Measurements from ENCODE around the gene ATP10A.

The ATP10A gene

DNA sequence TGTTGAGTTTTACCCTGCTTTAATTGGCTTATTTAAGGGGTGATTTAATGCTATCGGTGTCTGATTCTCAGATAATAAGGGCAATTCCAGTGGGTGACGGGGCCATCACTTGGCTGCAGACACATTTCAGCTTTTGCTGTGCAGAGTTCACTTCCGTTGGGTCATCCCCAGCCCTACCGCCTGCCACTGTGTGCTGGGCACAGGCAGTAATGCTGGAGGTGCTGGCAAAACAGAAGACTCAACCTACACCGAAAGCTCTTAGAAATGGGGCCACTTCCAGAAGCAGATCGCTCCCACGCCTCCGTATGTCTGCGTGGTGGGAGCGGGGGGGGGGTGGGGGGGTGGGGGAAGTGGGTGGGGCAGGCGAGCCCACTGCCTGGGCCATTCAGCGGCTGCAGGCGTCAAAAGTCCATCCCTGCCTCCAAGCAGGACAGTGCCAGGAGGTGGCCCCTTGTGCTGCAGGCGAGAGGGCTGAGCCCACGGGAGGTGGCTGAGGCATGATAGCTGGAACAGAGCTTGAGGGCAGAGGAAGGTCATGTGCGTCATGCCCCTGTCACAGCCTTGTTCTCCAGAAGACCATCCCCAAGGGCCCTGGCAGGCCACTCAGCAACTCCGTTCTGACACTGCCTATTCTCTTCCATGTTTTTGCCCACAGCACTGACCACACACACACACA, 128.3 kb downstream of the ATP10A start:
- no peak for DNase-seq

DNA sequence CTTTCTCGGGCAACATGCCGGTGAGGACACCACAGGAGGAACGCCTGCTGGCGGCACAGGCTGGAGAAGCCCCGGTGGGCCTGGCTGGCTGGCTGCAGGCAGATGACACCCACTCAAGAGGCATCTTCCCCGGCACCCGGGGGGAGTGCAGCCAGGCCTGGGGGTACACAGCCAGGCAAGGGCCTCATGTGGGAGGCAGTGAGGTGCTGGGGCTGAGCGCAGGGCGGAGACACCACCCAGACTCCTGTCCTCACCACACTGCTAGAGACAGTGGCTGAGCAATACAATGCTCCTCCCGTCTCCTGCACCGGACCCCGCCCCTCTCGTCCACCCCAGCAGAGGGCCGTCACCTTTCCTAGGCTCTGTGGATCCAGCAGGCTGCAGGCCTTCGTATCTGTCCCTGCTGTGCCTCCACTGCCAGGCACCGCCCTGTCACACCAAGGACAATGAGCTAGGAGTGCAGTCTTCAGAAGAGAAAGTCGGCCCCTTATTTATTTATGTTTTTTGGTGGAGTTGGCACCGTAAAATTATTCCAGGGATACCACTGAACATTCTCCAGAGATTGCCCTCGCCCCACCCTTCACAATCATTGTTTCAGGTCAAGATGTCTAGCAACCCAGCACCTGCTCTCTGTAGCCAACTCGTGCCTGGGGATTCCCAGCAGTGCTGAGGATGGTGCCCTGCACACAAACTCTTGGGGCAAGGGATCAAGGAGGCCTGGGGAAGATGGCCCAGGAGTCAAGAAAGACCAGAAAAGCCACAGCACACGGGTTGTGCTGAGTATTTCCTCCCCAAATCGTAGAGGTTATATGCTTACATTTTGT, 129.1 kb downstream of the ATP10A start:
- no peak for DNase-seq

DNA sequence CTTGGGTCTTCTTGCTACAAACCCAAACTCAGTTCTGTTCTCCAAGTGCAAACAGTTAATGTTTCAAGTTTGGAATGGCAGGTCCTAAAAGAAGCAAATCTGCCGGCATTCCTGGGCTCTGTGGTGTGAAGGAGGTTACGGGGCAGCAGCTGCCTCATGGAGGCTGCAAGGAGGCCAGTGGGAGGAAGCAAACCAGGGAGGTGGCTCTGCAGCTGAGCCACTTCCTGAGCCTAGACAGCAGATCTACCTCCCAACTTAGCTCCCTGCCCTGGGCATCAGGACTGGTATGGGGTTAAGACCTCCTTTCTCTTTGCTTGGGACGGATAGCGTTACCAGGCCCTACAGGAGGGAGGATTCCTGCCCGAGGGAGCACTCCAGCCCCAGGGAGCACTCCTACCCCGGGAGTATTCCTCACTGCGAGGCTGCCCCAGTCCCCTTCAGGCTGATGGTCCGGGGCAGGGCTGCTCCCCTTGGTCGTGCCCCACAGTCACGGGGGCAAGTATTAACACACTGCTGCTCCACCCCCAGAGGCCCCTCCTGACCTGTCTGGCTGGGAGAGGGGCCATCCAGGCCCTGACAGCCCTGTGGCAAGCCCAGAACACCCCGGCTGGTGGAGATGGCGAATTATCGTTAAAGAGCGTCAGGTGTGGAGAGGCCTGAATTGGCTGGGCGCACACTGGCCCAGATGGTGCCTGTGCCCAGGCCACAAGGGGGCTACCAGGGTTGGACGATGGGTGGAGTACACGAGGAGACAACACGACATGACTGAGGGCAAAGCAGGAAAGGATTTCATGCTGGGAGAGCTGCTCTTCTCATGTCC, 129.9 kb downstream of the ATP10A start:
- no peak for DNase-seq

DNA sequence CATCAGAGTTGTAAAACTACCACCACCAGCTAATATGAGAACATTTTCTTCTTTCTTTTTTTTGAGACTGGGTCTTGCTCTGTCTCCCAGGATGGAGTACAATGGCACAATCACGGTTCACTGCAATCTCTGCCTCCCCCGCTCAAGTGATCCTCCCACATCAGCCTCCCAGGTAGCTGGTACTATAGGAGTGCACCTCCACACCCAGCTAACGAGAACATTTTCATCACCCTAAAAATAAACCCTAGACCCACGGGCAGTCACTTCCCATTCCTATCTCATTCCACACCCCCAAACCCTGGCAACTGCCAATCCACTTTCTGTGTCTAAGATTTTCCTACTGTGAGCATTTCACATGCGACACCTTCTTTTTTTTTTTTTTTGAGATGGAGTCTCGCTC, 130.9 kb downstream of the ATP10A start:
- DNase-seq: no peak

DNA sequence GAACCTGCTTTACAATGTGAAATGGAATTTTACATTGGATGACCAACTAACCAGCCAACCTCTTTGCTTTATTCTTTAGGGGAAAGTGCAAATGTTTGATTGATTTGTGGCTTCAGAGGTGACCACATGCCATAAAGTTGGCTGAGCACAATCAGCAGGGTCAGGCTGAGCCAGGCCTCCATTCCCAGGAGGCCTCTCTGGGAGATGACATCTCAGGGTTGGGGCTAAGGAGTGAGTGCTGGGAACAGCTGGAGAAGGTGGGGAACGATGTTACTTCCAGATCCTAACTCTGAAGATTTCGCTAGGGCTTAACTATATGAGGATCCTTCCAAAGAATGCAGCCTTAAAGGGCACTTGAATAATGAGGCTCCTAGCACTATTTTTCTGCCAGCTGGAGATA, 131.7 kb downstream of the ATP10A start:
- DNase-seq: no peak

DNA sequence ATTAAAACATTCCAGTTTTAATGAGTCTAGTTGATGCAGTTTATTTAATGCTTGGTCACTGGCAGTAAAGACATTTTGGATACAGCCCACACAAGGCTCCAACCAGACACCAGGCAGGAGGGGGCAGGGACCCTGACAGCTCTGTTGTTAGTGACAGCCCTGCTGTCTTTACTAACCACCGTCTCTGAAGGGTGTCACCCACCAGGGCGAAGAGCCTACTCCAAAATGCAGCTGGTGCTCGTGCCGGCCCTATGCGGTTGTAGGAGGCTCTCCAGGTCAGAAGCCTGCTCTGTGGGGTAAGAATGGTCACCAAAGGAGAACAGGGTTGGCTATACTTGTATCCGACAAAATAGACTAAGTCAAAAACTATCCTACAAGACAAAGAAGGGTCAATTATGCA, 132.2 kb downstream of the ATP10A start:
- no peak for DNase-seq

DNA sequence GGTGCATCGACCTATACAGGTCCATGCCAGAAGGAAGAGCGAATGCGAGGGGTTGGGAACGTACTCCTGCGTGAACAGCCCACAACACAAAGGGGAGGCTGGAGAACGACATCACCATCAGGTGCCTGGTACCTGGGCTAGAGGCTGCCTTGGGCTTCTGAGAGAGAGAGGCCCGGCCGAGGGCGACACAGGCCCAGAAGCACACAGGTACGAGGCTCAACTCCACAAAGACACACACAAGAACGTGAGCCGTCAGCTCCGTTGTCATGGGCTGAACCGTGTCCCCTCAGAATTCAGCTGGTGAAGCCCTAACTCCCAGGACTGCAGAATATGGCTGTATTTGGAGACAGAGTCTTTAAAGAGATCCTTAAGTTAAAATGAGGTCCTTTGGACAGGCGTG, 134.3 kb downstream of the ATP10A start:
- no peak for DNase-seq

DNA sequence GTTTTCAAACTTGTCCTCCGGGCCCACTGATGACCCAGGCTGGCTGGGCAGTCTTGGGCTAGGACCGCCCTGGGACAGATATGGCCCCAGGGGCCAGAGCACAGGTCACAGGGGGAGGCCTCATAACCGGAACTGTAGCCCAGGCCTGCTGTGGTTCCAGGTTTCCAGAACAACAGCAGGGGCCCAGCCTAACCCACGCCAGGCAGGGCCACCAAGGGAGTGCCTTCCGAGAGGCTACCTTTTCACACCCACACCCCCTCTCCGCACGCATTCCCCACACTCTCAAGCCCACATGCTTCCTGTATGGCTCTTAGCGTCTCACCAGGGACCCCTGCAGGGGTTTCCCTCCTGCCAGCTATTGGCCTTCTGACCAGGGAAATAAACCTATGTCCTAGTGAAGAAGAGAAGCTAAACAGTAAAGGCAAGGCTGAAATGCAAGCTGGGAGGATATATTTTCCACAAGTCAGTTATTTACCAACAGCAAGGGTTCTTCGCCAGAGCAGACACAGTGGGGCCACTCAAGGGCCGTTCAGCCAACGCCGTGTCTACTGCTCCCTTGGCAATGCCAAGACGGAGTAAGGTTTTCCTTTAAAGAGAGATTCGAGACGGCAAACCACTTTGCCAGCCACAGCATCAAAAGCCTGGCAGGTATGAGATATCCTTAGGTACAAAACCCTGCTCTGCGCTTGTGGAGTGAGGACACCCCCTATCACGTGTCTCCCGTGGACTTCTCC, 135.1 kb downstream of the ATP10A start:
- no peak for DNase-seq

DNA sequence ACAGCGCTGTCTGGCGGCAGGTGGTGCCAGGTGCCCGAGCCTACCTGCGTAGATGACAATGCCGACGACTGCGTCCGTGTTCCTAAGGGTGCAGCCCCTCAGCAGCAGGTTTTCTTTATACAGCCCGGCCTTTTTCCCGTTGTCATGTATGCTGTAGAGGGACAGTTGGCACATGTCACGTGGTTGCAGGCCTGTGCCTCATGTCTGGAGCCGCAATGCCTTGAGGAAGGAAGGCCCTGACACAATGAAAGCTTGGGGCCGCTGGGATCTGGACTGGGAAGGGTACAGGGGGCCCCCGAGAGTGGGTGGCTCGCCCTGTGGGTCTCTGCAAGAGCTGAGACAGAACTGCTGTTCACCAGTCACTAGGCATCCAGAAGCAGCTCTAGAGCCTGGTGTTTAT, 136.0 kb downstream of the ATP10A start:
- DNase-seq: no peak

DNA sequence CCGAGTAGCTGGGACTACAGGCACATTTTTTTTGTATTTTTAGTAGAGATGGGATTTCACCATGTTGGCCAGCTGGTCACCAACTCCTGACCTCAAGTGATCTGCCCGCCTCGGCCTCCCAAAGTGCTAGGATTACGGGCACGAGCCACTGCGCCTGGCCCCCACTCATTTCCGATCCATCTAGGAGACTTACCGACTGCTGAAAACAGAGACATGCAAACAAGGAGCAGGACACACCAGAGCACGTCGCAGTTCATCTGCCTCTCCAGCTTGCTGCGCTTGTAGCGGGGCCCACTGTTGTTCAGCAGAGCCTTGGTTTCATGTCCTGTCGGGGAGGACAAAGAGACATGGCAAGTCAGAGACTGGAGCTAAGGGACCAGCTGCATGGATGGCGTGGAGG, 137.4 kb downstream of the ATP10A start:
- no peak for DNase-seq

DNA sequence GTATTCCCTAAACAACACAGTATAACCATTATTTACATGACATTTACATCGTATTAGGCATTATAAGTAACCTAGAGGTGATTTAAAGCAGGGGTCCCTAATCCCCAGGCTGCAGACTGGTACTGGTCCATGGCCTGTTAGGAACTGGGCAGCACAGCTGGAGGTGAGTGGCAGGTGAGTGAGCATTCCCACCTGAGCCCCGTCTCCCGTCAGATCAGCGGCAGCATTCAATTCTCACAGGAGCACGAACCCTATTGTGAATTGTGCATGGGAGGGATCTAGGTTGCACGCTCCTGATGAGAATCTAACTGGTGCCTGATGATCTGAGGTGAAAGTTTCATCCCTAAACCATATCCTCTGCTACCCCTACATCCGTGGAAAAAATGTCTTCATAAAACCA, 138.2 kb downstream of the ATP10A start:
- no peak for DNase-seq

DNA sequence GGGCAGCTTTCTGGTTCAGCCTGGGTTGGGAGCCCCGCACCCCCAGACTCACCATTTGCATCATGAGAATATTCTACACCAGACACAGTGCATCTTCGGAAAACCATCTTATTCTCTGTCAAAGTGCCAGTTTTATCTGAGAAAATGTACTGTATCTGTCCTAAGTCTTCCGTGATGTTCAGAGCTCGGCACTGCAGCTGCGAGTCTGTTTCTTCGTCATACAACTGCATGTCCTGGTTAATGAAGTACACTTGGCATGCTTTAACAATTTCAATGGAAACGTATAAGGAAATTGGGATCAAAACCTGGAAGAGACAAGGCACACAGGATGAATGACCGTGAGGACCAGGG, 141.5 kb downstream of the ATP10A start:
- DNase-seq: no peak

DNA sequence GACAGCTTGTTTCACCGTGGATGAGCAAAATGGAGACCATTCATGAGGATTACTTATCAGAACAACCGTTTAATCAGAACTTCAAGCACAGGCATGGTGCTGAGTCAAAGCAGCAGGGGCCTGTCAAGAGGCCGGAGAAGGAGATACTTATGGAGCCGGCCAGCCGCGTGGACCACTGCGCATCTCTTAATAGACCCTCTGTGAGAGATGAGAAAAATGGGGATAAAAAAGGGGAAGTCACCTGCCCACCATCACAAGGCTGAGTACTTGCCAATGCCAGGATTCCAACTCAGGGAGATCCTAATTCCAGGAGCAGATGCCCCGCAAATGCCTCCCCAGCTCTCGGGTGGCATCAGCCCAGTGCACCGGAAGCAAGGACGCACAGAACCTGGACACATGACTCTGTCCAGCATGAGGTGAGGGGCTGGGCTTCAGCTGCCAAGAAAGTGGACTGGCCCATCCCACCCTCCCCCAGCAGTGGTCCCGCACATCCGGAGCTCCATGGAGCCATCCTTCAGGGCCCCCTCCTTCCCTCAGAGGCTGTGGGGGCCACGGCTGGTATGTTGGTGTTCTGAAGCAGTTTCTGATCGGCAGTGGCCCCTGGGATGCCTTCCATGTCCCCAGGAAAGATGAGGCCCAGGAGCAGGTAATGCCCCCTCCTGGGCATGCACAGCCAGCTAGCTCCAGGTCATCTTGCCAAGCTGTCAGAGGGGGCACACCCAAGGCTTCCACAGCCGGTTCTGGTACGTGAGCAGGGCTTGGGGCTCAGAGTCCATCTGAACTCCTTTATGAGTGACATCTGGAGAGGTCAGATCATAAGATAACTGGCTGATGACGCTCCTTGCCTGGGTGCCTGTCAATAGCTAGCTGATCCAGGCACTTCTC, 143.8 kb downstream of the ATP10A start:
- no peak for DNase-seq

DNA sequence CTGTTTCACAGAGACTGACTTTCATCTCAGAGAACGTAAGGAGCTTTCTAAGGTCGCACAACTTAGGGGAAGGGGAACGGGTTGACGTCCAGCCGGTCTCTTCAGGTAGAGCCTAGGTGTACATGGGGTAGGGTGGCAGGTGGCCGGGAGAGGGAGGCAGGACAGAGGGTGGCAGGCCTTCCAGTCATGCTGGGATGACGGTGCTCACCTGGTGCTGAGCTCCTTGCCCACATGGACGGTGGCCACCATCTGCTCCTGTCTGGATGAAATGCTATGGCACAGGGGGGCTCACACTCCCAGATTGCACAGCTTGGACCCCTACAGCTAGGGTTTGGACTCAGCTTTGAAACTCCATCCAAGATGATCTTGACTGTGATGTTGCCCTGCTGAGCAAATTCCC, 144.5 kb downstream of the ATP10A start:
- no peak for DNase-seq

DNA sequence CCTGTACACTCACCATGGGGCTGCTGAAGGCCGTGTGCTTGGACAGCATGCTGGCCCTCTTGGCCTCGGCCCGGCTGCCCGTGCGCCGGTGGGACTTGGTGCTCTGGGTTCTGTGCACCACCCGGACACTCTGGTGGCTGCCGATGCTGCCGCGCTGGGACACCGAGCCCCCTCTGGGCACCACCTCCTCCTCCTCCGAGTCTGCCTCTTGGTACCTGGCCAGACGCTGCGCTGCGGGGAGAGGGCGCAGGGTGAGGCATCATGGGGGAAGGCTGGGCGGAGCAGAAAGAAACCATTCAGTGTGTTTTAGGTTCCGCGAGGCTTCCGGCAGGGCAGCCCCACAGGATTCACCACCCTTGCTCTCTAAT, 145.0 kb downstream of the ATP10A start:
- no peak for DNase-seq

DNA sequence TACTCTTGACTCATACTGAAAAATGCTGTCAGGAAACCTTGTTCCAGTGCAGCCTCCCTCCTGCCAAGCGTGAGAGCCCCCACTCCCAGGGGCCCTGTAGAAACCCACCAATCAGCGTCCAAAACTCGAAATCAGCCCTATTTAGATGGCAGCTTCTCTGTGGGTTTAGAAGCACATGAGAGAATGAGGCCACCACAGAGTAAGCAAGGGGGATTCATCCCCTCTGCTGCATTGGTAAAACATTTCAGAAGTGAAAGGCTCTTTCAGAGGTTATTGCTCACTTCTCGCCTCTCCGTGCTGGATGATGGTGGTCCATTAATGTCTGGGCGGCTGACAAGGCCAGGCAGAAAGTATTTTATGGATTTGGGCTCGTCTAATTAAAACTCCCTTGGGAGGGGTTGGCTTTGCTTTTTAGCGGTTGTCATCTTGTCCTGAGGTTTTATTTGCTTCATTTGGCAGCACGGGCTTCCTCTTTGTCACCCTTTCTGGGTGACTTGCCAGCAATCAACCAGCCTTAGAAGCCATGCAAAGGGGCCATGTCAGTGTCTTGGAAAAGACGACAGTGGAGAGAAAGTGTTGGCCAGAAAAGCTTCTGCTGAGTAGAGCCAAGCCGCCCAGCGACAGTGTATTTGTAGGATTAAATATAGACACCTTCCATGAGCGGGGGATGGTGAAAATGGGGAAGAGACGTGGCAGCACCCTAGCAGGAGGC, 145.5 kb downstream of the ATP10A start:
- no peak for DNase-seq

DNA sequence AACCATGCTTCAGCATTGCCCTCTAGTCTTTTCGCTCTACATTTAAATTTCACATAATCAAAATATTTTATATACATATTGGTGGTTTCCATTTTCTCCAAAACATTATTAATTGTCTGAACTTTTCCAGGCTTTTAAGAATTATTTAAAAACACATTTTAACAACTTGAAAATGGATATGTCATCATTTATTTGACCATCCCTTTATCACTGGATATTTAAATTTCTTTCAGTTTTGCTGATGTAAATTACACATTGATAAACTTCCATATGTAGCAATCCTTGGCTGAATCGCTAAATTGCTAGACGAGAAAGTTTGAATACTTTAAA, 146.0 kb downstream of the ATP10A start:
- DNase-seq: no peak

DNA sequence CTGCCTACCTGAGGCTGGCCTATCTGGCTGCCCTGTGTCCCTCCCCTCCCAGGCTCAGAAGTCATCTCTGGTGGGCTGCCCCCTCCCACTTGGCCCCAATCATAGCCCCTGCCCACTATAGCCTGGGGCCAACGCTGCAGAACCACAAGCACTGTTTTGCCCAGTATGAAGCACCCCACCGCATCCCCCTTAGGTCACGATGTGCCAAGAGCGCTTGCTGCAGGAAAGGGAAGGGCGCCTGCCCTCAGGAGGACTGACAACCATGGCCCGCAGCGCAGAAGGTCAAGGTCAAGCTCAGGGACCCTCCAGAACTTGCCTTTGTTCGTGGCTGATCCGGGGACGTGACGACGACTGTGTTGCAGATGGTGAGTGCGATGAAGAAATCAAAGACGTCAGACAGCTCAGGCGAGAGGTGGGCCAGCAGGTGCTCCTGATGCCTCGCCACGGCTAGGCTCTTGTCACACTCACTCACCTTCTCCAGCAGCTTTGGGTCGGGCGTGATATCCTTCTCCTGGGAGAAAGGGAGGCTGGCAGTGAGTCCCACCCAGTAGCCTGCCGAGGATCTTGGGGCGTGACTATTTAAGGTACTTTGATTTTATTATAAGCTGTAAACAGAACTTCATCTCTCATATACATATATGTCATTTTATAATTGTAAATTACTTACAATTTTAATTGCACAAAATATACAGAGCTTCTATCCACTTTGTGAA, 146.6 kb downstream of the ATP10A start:
- DNase-seq: no peak

DNA sequence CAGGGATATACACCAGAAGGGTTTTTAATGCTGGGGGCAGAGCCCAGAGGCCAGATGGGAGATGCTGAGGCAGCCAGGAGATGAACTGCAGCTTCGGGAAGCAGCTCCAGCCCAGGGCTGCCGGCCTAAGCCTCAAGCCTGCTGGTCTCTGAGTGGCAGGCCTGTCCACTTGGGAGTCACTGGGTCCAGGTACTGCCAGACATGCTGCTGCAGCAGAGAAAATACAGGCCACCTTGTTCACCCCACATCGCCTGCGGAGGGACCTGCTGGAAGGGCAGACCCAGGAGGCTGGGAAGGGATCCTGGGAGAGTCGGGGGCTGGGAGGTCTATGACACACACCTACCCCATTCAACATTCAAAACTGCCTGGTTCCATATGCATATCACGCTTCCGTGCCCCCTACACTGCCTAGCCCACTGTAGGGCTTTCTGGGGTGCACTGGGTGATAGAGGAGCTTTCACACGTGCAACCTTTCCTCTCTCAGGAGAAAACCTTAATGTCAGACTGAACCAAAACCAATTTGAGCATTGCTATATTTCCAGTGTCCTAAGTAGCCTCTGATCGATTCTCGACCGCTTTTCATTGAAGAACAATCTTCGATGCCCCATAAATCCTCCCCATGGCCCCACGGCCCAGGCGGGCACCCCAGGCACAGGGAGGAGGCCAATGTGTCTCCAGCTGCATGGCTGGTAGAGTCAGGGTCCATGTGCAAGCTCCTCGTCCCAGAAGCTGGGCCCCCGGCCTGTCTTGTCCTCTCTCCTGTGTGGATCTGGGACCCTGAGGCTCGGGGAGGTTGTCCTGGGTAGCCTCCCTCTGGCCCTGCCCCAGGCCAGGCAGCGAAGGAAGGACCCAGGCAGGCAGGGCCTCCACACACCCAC, 147.4 kb downstream of the ATP10A start:
- no peak for DNase-seq

DNA sequence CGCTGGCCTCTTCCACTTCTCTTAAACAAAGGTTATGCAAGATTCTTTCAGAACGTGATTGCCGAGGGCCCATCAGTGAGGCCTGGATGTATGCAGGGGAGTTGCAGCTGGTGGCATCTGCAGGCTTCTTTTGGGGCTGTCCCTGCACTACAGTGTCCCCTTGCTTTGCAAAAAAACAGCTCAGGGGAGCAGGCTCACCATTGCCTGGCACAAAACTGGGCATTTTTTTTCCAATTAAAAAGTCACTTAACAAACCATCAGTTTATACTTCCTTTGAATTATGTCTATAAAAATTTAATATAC, 148.6 kb downstream of the ATP10A start:
- DNase-seq: no peak
